Endothelial cell of umbilical vein (primary cell): ENCODE results near the gene PARP16. TPM values are rescaled to one million over a fixed set of nuclear protein-coding genes. Genes with fewer than 3 reads are reported as not detected.

Source experiments
- BruUV-seq: library from RNA; stranded (reverse); fragments of 400-500 nt; replicated peaks from 2 replicates; lab custom pipeline; 2021; lab: Mats Ljungman, UMichigan
- CTCF ChIA-PET: fragments of 300-600, 350-600 bp; sonication (Branson Sonifier 250); formaldehyde crosslinking; loops from one replicate; lab custom pipeline; 2021; ENCODE audit warnings: antibody characterized with exemption, inconsistent platforms; lab: Charles Lee
- POLR2A ChIA-PET: fragments of 300-600, 350-600 bp; sonication (Branson Sonifier 250); formaldehyde crosslinking; loops from one replicate; lab custom pipeline; 2021; ENCODE audit warnings: antibody characterized with exemption, inconsistent platforms; lab: Charles Lee
- DNase-seq: peaks from one replicate; pipeline ENCODE4 v3.0.0-alpha.2; 2011; ENCODE audit warnings: low read depth, low spot score
- FAIRE-seq: peaks from 2 replicates; lab custom pipeline; 2011; peaks lifted over from hg19 to GRCh38; lab: Jason Lieb, UNC
- H2AFZ ChIP-seq: 2 replicates; pipeline ENCODE4 v1.6.0; 2012; ENCODE audit warnings: low read depth, low read length, control low read depth, inconsistent platforms
- H3K27ac ChIP-seq: 2 replicates; pipeline ENCODE4 v1.5.1; 2011; ENCODE audit warnings: low read depth, mild to moderate bottlenecking, control low read depth, low read length, moderate library complexity; ENCODE audit not compliant: insufficient read depth
- H3K27me3 ChIP-seq, 2 experiments: 2 replicates each; pipeline versions ENCODE4 v1.6.0 to v1.6.1; 2011; ENCODE audit warnings: low read length in 2 of 2, mixed read lengths in 1 of 2; ENCODE audit not compliant: control insufficient read depth in 2 of 2, insufficient read depth in 2 of 2
- H3K36me3 ChIP-seq, 2 experiments: 2 replicates in 1 of 2; 3 replicates in 1 of 2; pipeline ENCODE4 v1.5.1; 2011; ENCODE audit warnings: low read length in 2 of 2, mild to moderate bottlenecking in 1 of 2, moderate library complexity in 1 of 2; ENCODE audit not compliant: control insufficient read depth in 2 of 2, insufficient read depth in 2 of 2; ENCODE audit errors: extremely low read depth in 1 of 2
- H3K4me1 ChIP-seq: 3 replicates; pipeline ENCODE4 v1.5.1; 2011; ENCODE audit warnings: mild to moderate bottlenecking, low read length; ENCODE audit not compliant: control insufficient read depth, insufficient read depth; ENCODE audit errors: extremely low read depth
- H3K4me2 ChIP-seq: 2 replicates; pipeline ENCODE4 v1.6.1; 2011; ENCODE audit warnings: low read length, control low read depth, mixed read lengths; ENCODE audit not compliant: insufficient read depth
- H3K4me3 ChIP-seq, 3 experiments: fragments of 200-600 bp in 1 of 3; sonication (generic), shearing (Covaris generic) in 1 of 3; replicated peaks in 1 of 3; 2 replicates each; pipeline ENCODE4 v1.5.1; 2011 to 2016; ENCODE audit warnings: control low read depth in 3 of 3, low read length in 3 of 3, mild to moderate bottlenecking in 2 of 3, inconsistent platforms in 1 of 3, low read depth in 1 of 3, moderate library complexity in 1 of 3; ENCODE audit not compliant: insufficient read depth in 1 of 3
- H3K79me2 ChIP-seq: 2 replicates; pipeline ENCODE4 v1.6.0; 2012; ENCODE audit warnings: low read length, inconsistent platforms; ENCODE audit not compliant: control insufficient read depth, insufficient read depth
- H3K9ac ChIP-seq: replicated peaks from 2 replicates; pipeline ENCODE3; 2011; ENCODE audit warnings: low read length, control low read depth; ENCODE audit not compliant: insufficient read depth; ENCODE audit errors: extremely low read depth
- H3K9me1 ChIP-seq: replicated peaks from 3 replicates; pipeline ENCODE4 v1.6.0; 2011; ENCODE audit warnings: mild to moderate bottlenecking, low read length; ENCODE audit not compliant: control insufficient read depth, insufficient read depth; ENCODE audit errors: extremely low read depth
- H3K9me3 ChIP-seq: replicated peaks from 2 replicates; pipeline ENCODE4 v1.5.1; 2012; ENCODE audit warnings: low read length, inconsistent platforms; ENCODE audit not compliant: control insufficient read depth, insufficient read depth
- H4K20me1 ChIP-seq: replicated peaks from 2 replicates; pipeline ENCODE3; 2011; ENCODE audit warnings: mild to moderate bottlenecking, low read length; ENCODE audit not compliant: control insufficient read depth, insufficient read depth; ENCODE audit errors: extremely low read depth
- CTCF ChIP-seq, 2 donors: IDR thresholded peaks; 1 replicate in 1 of 2; 2 replicates in 1 of 2; pipeline ENCODE4 v1.5.1; 2011; ENCODE audit warnings: low read length in 2 of 2, mild to moderate bottlenecking in 2 of 2, moderate library complexity in 2 of 2, control low read depth in 1 of 2, inconsistent platforms in 1 of 2, low read depth in 1 of 2; ENCODE audit not compliant: insufficient read depth in 1 of 2; ENCODE audit errors: extremely low read depth in 1 of 2
- EZH2 ChIP-seq: IDR thresholded peaks from 2 replicates; pipeline ENCODE4 v1.6.1; 2012; ENCODE audit warnings: borderline replicate concordance, low read depth, mild to moderate bottlenecking, moderate library complexity, low read length, inconsistent platforms; ENCODE audit not compliant: severe bottlenecking
- FOS ChIP-seq: IDR thresholded peaks from 2 replicates; pipeline ENCODE4 v1.6.1; 2011; ENCODE audit warnings: mild to moderate bottlenecking, low read length, moderate library complexity, borderline replicate concordance; ENCODE audit not compliant: insufficient read depth
- GATA2 ChIP-seq: IDR thresholded peaks from 2 replicates; pipeline ENCODE4 v1.7.0; 2011; ENCODE audit warnings: low read depth, mild to moderate bottlenecking, moderate library complexity, mixed read lengths, low read length; ENCODE audit not compliant: insufficient read length, insufficient read depth
- JUN ChIP-seq: IDR thresholded peaks from 2 replicates; pipeline ENCODE4 v1.6.1; 2011; ENCODE audit warnings: borderline replicate concordance, low read depth; ENCODE audit not compliant: insufficient read length, insufficient read depth
- MAX ChIP-seq: IDR thresholded peaks from 2 replicates; pipeline ENCODE4 v1.6.1; 2011; ENCODE audit not compliant: insufficient read depth, insufficient read length
- MYC ChIP-seq: IDR thresholded peaks from one replicate; pipeline ENCODE4 v1.6.1; 2011; ENCODE audit warnings: mild to moderate bottlenecking, low read depth, low read length
- POLR2A ChIP-seq: IDR thresholded peaks from 2 replicates; pipeline ENCODE4 v1.6.1; 2012; ENCODE audit warnings: low read depth, mild to moderate bottlenecking, control low read depth, low read length
- POLR2AphosphoS5 ChIP-seq: IDR thresholded peaks from 2 replicates; pipeline ENCODE4 v1.6.1; 2012; ENCODE audit warnings: low read depth, mild to moderate bottlenecking, control low read depth, low read length, moderate library complexity; ENCODE audit not compliant: insufficient read depth
- dilution Hi-C: fragments of 300-500 bp; cut with MboI; formaldehyde crosslinking; loops from one replicate; pipeline ENCODE4 v1.15.0; 2019; ENCODE audit warnings: low sequenced_read_pairs; ENCODE audit not compliant: extremely low pct_ligation_motif_present
- intact Hi-C: fragments of 100-400 bp; cut with micrococcal nuclease; formaldehyde crosslinking; loops from one replicate; pipeline ENCODE4 v1.10.0; 2022
- polyA plus RNA-seq, 4 experiments: library from polyadenylated mRNA; depleted of rRNA in 3 of 4; stranded (reverse) in 3 of 4; unstranded in 1 of 4; fragments of >200 nt; gene quantifications; 2 replicates each; pipeline versions ENCODE4 v1.2.1 to v1.2.3, GENCODE V29; 2011 to 2012; ENCODE audit warnings: missing spikeins in 1 of 4
- total RNA-seq: library from RNA; stranded (reverse); gene quantifications from 2 replicates; pipeline ENCODE4 v1.2.3, GENCODE V29; 2021

PARP16 gene
- total and polyA plus RNA-seq, 2 donors (not counting 3 experiments of a cell fraction or from before 2014, with no cell fraction given): 3.9 to 6.3 TPM

- DNase-seq (no peak), FAIRE-seq (no peak)
- Histone ChIP-seq H3K9me1 (no peaks in the 10 kb centered on the region), H2AFZ (no peak overlapping the region), H3K9ac (no peak overlapping the region), H4K20me1 (no peaks in the 10 kb centered on the region), H3K4me3 (no peak overlapping the region), H3K27me3 (peaks cover 7 to 8% of the 10 kb centered on the region in 2 experiments), H3K79me2 (no peaks in the 10 kb centered on the region), H3K27ac (no peak overlapping the region), H3K36me3 (no peaks in the 10 kb centered on the region), H3K4me2 (no peak overlapping the region), H3K9me3 (no peaks in the 10 kb centered on the region), H3K4me1 (no peaks in the 10 kb centered on the region)
- intact Hi-C loops (no loop called here), dilution Hi-C loops (no loop called here)
- TF ChIP-seq POLR2AphosphoS5 (no peak), JUN (no peak), POLR2A (no peak), EZH2 (no peak), MAX (no peak), GATA2 (no peak), CTCF (IDR thresholded peaks at IDR 0.05; ENCODE audit: extremely low read depth in 1 of 2, insufficient read depth in 1 of 2, low read depth in 1 of 2, low read length in 2 of 2) (no peak), MYC (no peak), FOS (no peak)
- CTCF ChIA-PET: no interaction called here
- BruUV-seq: no TSS peak
- POLR2A ChIA-PET: no interaction called here
Measured at GRCh38 chr15:65311760-65312159, 25.1 kb upstream of the PARP16 start.
